Activated naive CD4-positive, alpha-beta T cell treated with anti-CD3 and anti-CD28 coated beads, Interleukin-2, amount 50 U/mL, for 72 hours (primary cell): ENCODE measurements around the gene RNF215. TPM values are rescaled to one million over a fixed set of nuclear protein-coding genes. Genes with fewer than 3 reads are reported as not detected.

Experiments used
- ATAC-seq, 2 donors: fragments of 150-1000 bp; cut with Tn5 transposase; 2 replicates each; pipeline ENCODE4 v1.10.0; 2021; ENCODE audit warnings: mild to moderate bottlenecking in 2 of 2, moderate library complexity in 2 of 2
- DNase-seq, 2 donors: peaks; one replicate each; pipeline ENCODE4 v3.0.0; 2021 to 2022; ENCODE audit warnings: low spot score in 2 of 2
- H3K27ac Mint-ChIP-seq, 2 donors: one replicate each; pipeline ENCODE4 v1.8.0; 2022; ENCODE audit warnings: mild to moderate bottlenecking in 2 of 2, mixed read lengths in 2 of 2
- H3K36me3 Mint-ChIP-seq, 2 donors: one replicate each; pipeline ENCODE4 v1.8.0; 2022; ENCODE audit warnings: mixed read lengths in 2 of 2
- H3K9me3 Mint-ChIP-seq, 2 donors: one replicate each; pipeline ENCODE4 v1.8.0; 2022; ENCODE audit warnings: mixed read lengths in 2 of 2
- total RNA-seq, 2 donors: library from RNA; stranded (reverse); gene quantifications; one replicate each; pipeline ENCODE4 v1.2.3, GENCODE V29; 2022

Gene RNF215
- total RNA-seq, 2 donors from 2014 or later = 6.8 to 11.8 TPM

DNA sequence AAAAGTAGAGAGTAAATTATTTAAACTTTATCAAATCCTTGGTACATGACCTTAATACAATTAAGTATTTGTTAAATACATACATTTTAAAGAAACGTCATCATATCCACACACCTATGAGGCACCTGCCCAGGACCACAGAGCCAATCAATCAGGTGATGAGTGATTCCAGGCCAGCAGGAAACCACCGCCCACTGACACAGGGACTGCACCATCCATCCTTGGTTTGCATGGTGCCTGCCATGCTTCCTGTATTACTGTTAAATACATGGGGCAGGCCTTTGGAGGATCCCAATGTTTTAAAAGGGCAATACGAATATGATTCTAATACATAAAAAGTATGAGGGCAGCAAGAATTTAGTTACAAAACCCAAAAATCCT lies 53.5 kb downstream of the RNF215 start:
- H3K36me3 Mint-ChIP-seq = peaks cover 25 to 48% of the 10 kb centered on the region in 2 donors
- H3K9me3 Mint-ChIP-seq = no peaks in the 10 kb centered on the region
- peak in 1 of 2 donors; percentile 64 for DNase-seq
- H3K27ac Mint-ChIP-seq = peak overlapping the region; percentile 22 to 70
- ATAC-seq = peak in 1 of 2 donors; percentile 81

DNA sequence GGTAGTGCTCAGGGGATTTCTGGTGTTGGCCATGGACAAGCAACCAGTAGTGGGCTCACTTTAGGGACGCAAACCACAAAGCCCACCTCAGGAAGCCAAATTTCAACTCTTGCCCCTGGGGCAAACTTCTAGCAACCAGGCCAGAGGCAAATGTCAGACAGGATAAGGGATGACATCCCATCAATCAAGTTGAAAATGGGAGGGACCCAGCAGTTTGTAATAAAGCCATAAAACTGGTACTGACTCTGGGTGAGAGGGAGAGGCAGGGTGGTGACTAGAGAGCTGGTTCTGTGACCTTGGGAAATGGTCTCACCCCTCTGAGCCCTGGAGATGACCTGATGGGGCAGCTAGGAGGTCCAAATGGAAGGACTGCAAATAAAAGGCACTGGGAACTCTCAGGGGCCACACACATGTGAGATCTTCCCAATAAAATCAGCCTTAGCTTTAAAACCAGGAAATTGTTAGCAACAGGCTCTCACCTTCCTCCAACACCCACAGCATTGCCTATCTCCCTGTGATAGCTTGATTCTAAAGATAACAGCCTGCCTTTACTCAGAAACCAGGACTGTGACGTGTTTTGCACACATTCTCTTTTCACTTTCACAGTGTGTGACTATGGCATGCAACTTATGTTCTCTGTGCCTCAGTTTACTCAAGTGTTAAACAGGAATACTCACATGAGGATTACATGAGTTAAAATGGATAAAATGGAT lies 54.1 kb downstream of the RNF215 start:
- peaks cover 24 to 43% of the 10 kb centered on the region in 2 donors for H3K36me3 Mint-ChIP-seq
- DNase-seq (no peak), ATAC-seq (peak in 1 of 2 donors; percentile 75)
- H3K9me3 Mint-ChIP-seq = no peaks in the 10 kb centered on the region
- H3K27ac Mint-ChIP-seq = peak overlapping the region; percentile 22 to 70

DNA sequence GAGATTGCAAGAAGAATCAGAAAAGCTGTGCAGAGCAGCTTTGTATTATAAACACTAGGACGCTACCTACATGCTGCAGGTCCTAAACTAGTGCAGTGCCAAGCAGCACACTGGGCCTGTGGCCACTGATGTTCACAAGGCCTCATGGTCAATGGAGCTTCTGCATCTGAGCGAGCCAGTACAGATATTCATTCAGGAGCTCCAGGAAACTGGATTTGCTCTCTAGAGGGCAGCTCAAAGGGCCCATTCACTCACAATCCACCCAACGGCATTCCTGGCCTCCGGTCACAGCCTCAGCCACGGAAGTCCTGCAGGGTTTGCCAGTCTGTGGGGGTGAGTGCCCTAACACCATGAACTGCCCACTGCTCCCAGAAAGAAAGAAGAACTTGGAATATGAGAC lies 54.7 kb downstream of the RNF215 start:
- peak overlapping the region; percentile 65 to 70 for H3K27ac Mint-ChIP-seq
- ATAC-seq = no peak
- DNase-seq = no peak
- peaks cover 20 to 37% of the 10 kb centered on the region in 2 donors for H3K36me3 Mint-ChIP-seq
- no peaks in the 10 kb centered on the region for H3K9me3 Mint-ChIP-seq

Other genes with a start within 250 kb of the RNF215 start
- 100 to 1,000 TPM in 1 of 2 donors, 10 to 100 TPM in 1; 68.9 to 522 TPM for gene LIF, start 140.7 kb downstream of the RNF215 start, total RNA-seq
- gene OSM, start 120.6 kb downstream of the RNF215 start, total RNA-seq = 10 to 100 TPM; 16.1 to 40.4 TPM
- 1 to 10 TPM; 6.3 to 7.5 TPM for gene CASTOR1, start 97.9 kb downstream of the RNF215 start, total RNA-seq
- 10 to 100 TPM; 27.2 to 36.9 TPM for gene TBC1D10A, start 60.5 kb downstream of the RNF215 start, total RNA-seq
- 100 to 1,000 TPM; 229 to 281 TPM for gene SF3A1, start 30.5 kb downstream of the RNF215 start, total RNA-seq
- gene CCDC157, start 30.4 kb downstream of the RNF215 start, total RNA-seq = 1 to 10 TPM in 1 of 2 donors, not detected in 1; 2.9 TPM
- gene SEC14L2, start 9.6 kb upstream of the RNF215 start, total RNA-seq = 10 to 100 TPM; 13.9 to 16.3 TPM
- 10 to 100 TPM; 17.9 to 68.3 TPM for gene MTFP1, start 38.4 kb upstream of the RNF215 start, total RNA-seq
- gene SEC14L3, start 84.6 kb upstream of the RNF215 start, total RNA-seq = not detected
- under 1 TPM in 1 of 2 donors, not detected in 1; 0.16 TPM for gene SEC14L4, start 118.3 kb upstream of the RNF215 start, total RNA-seq
- not detected for gene SEC14L6, start 159.3 kb upstream of the RNF215 start, total RNA-seq
- under 1 TPM in 1 of 2 donors, not detected in 1; 0.70 TPM for gene GAL3ST1, start 187.3 kb upstream of the RNF215 start, total RNA-seq
- gene PES1, start 204.5 kb upstream of the RNF215 start, total RNA-seq = 100 to 1,000 TPM in 1 of 2 donors, 10 to 100 TPM in 1; 22.4 to 113 TPM
- 1 to 10 TPM; 1.5 TPM for gene TCN2, start 219.8 kb upstream of the RNF215 start, total RNA-seq
- gene SLC35E4, start 248.4 kb upstream of the RNF215 start, total RNA-seq = 1 to 10 TPM; 3.9 to 9.5 TPM